Stimulated activated CD4-positive, alpha-beta T cell treated with anti-CD3 and anti-CD28 coated beads, Interleukin-15, amount 100 ng/mL, for 48 hours (primary cell): ENCODE measurements around the gene SHMT1.

Experiments used
- DNase-seq, 2 donors: peaks; one replicate each; pipeline ENCODE4 v3.0.0-alpha.2; 2020; ENCODE audit warnings: low read depth in 2 of 2

SHMT1 gene

GRCh38 chr17:18291718-18292540, 71.4 kb downstream of the SHMT1 start:
- DNase-seq, result no peak

- no peak for DNase-seq
Observed at GRCh38 chr17:18285296-18285695, 78.1 kb downstream of the SHMT1 start.

DNA sequence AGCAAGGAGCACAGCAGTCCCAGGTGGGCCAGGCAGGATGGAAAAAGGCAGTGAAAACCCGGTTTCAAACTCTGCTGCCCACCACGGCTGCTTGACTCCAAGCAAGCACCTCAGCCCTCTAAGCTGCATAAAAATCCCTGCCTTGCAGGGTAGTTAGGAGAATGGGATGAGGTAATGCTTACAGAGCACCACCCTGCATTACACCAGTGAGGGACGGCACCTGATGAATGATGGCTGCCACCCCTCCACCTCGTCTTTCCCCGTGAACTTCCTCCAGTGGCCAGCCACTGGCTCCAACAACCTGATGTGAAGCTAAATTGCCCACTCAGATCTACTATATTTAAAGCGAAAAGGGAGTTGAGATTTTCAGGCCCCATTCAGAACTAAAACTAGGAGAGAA, 81.6 kb downstream of the SHMT1 start:
- no peak for DNase-seq

GRCh38 chr17:18280766-18281371, 82.5 kb downstream of the SHMT1 start:
- no peak for DNase-seq

GRCh38 chr17:18280249-18280648, 83.1 kb downstream of the SHMT1 start:
- DNase-seq, result no peak

- no peak for DNase-seq
Observed at GRCh38 chr17:18278867-18279266, 84.5 kb downstream of the SHMT1 start.
